ENCODE results near the gene SHB.

GRCh38 chr9:37913480-37914153 is 155.4 kb downstream of the SHB start:
- TF ChIP-seq, protein P1, sequence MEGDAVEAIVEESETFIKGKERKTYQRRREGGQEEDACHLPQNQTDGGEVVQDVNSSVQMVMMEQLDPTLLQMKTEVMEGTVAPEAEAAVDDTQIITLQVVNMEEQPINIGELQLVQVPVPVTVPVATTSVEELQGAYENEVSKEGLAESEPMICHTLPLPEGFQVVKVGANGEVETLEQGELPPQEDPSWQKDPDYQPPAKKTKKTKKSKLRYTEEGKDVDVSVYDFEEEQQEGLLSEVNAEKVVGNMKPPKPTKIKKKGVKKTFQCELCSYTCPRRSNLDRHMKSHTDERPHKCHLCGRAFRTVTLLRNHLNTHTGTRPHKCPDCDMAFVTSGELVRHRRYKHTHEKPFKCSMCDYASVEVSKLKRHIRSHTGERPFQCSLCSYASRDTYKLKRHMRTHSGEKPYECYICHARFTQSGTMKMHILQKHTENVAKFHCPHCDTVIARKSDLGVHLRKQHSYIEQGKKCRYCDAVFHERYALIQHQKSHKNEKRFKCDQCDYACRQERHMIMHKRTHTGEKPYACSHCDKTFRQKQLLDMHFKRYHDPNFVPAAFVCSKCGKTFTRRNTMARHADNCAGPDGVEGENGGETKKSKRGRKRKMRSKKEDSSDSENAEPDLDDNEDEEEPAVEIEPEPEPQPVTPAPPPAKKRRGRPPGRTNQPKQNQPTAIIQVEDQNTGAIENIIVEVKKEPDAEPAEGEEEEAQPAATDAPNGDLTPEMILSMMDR (IDR thresholded peaks at IDR 0.05), result peak; percentile 97 to 99 (median 98)
- TF ChIP-seq POLR2A (IDR thresholded peaks at IDR 0.05), result no peak
